ENCODE measurements around the gene SLAMF9. TPM values are rescaled to one million over a fixed set of nuclear protein-coding genes. Genes with fewer than 3 reads are reported as not detected.

Gene SLAMF9
- total RNA-seq, 1 experiment from 2014 or later = not detected

DNA sequence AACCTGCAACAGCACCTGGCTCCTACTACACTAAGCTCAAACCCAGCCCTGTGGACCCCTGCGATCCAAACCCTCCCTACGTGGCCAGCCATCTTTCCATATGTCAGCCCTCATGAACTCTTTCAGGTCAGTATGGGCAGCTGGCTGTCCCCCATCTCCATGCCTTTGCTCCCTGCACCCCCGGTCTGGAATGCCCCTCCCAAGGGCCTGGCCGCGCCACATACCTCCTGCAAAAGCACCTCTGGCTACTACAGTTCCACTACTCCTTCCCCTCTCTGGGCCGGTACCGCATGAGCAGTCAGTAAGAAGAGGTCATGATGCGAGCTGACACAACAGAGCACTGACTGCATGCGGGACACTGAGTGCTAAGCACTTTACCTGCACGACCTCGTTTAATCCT is 18.7 kb downstream of the SLAMF9 start:
- peaks cover 0 to 2% of the 10 kb centered on the region in 2 experiments; a peak in 1 of 4 replicates for H3K36me3 ChIP-seq (ENCODE audit: control insufficient read depth in 1 of 2, insufficient read depth in 2 of 2, low read length in 2 of 2)

More for the DNA sequence above, 18.7 kb downstream of the SLAMF9 start:
- ChIA-PET RAD21 (ENCODE audit: low non-redundant PET in 1 of 2, low total read pairs in 2 of 2, uncharacterized antibody in 2 of 2, unreplicated experiment in 2 of 2) (interaction anchor here in 1 of 2 experiments (1.9 kb wide), 1 partner anchor 72 kb away, joined by 5 read pairs; no protein-coding TSS in a partner anchor), POLR2A (no interaction called here), CTCF (interaction anchor here (10.1 kb wide), 1 partner anchor 71 kb away, joined by 170 read pairs; no protein-coding TSS in a partner anchor)
- Histone ChIP-seq H3K4me3 (replicated peaks in 1 of 2; ENCODE audit: low read depth in 1 of 2, low read length in 2 of 2) (no peak overlapping the region), H3K4me2 (ENCODE audit: low read length) (no peak overlapping the region), H3K4me1 (ENCODE audit: control insufficient read depth in 1 of 2, insufficient read depth in 2 of 2, low read length in 2 of 2) (peaks cover 3 to 15% of the 10 kb centered on the region in 2 experiments), H3K27ac (ENCODE audit: low read depth, low read length) (no peak overlapping the region), H3K9ac (ENCODE audit: low read length) (no peak overlapping the region), H3K9me2 (ENCODE audit: insufficient read depth) (no peaks in the 10 kb centered on the region), H2AFZ (ENCODE audit: low read depth, low read length, poor library complexity, severe bottlenecking) (no peak overlapping the region), H3K9me3 (ENCODE audit: control insufficient read depth in 1 of 2, insufficient read depth in 1 of 2, low read depth in 1 of 2, low read length in 2 of 2) (no peaks in the 10 kb centered on the region), H4K20me1 (ENCODE audit: insufficient read depth) (no peaks in the 10 kb centered on the region), H3K79me2 (ENCODE audit: insufficient read depth, low read length) (no peaks in the 10 kb centered on the region), H3K27me3 (ENCODE audit: insufficient read depth, low read length) (no peaks in the 10 kb centered on the region)
- no TSS peak for BruUV-seq (replicated peaks)
- DNase-seq (ENCODE audit: low read depth, low spot score) (no peak), ATAC-seq (no peak)
- no peak for TF ChIP-seq EZH2 (IDR thresholded peaks at IDR 0.05)
- TF ChIP-seq ELF1 (IDR thresholded peaks at IDR 0.05; ENCODE audit: borderline replicate concordance, low read depth) = no peak
- TF ChIP-seq POLR2AphosphoS5 (IDR thresholded peaks at IDR 0.05; ENCODE audit: low read depth, low read length) = no peak
- TF ChIP-seq CTCF (IDR thresholded peaks at IDR 0.05 in 2 of 3, conservative IDR thresholded peaks at IDR 0.05 in 1 of 3; ENCODE audit: borderline replicate concordance in 1 of 3, insufficient read depth in 1 of 3, low read depth in 2 of 3, low read length in 2 of 3) = no peak
- no peak for TF ChIP-seq SIN3A (IDR thresholded peaks at IDR 0.05; ENCODE audit: low read depth)
- no peak for TF ChIP-seq ZBTB33 (IDR thresholded peaks at IDR 0.05; ENCODE audit: extremely low read depth, insufficient replicate concordance, low read length)
- TF ChIP-seq RAD21 (IDR thresholded peaks at IDR 0.05; ENCODE audit: low read depth) = no peak
- TF ChIP-seq, protein P1, sequence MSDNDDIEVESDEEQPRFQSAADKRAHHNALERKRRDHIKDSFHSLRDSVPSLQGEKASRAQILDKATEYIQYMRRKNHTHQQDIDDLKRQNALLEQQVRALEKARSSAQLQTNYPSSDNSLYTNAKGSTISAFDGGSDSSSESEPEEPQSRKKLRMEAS (IDR thresholded peaks at IDR 0.05) = no peak
- no peak for TF ChIP-seq JUND (IDR thresholded peaks at IDR 0.05)
- no peak for TF ChIP-seq ZFX (IDR thresholded peaks at IDR 0.05)
- TF ChIP-seq EZH2phosphoT487 (IDR thresholded peaks at IDR 0.05; ENCODE audit: borderline replicate concordance) = no peak
- no peak for TF ChIP-seq CEBPB (IDR thresholded peaks at IDR 0.05; ENCODE audit: low read depth)
- no peak for TF ChIP-seq TCF7L2 (IDR thresholded peaks at IDR 0.05; ENCODE audit: borderline replicate concordance, extremely low read depth, insufficient read depth, insufficient read length)
- TF ChIP-seq, protein P2, sequence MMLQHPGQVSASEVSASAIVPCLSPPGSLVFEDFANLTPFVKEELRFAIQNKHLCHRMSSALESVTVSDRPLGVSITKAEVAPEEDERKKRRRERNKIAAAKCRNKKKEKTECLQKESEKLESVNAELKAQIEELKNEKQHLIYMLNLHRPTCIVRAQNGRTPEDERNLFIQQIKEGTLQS (IDR thresholded peaks at IDR 0.05) = no peak
- no peak for TF ChIP-seq ZNF274 (IDR thresholded peaks at IDR 0.05; ENCODE audit: low read depth, low read length)
- TF ChIP-seq YY1 (IDR thresholded peaks at IDR 0.05; ENCODE audit: extremely low read depth, insufficient replicate concordance, low read depth, low read length) = no peak
- TF ChIP-seq CBX3 (IDR thresholded peaks at IDR 0.05; ENCODE audit: low read depth) = no peak
- TF ChIP-seq POLR2A (IDR thresholded peaks at IDR 0.05; ENCODE audit: borderline replicate concordance, extremely low read depth, insufficient read depth, insufficient read length) = no peak
- TF ChIP-seq SRF (IDR thresholded peaks at IDR 0.05; ENCODE audit: low read depth) = no peak
- intact Hi-C loops (cut with micrococcal nuclease) = no loop called here
